Astrocyte (in vitro differentiated cells and primary cell): ENCODE measurements around the gene WDR59.

ENCODE experiments used
- CTCF ChIP-seq: IDR thresholded peaks from 2 replicates; pipeline ENCODE4 v1.5.1; 2011; ENCODE audit warnings: low read depth, mild to moderate bottlenecking, inconsistent platforms, low read length, moderate library complexity; ENCODE audit not compliant: insufficient read depth
- EZH2 ChIP-seq: IDR thresholded peaks from 2 replicates; pipeline ENCODE4 v1.6.1; 2012; ENCODE audit warnings: mild to moderate bottlenecking, low read length, inconsistent platforms; ENCODE audit not compliant: insufficient read depth

GRCh38 chr16:74868035-74868434 is 116.9 kb downstream of the WDR59 start:
- no peak for TF ChIP-seq CTCF
- no peak for TF ChIP-seq EZH2
